HG02938 (cell line): ENCODE measurements around the gene CASZ1.

Source experiments
- ATAC-seq: cut with Tn5 transposase; IDR thresholded peaks from one replicate; pipeline ENCODE4 v1.9.1; 2021; ENCODE audit warnings: mild to moderate bottlenecking, moderate library complexity; ENCODE audit not compliant: unreplicated experiment

Gene CASZ1

GRCh38 chr1:10658396-10659066, 137.9 kb downstream of the CASZ1 start:
- no peak for ATAC-seq

- no peak for ATAC-seq
Observed at GRCh38 chr1:10657088-10657847, 139.2 kb downstream of the CASZ1 start.

- no peak for ATAC-seq
Observed at GRCh38 chr1:10656431-10656830, 140.0 kb downstream of the CASZ1 start.

- no peak for ATAC-seq
Observed at GRCh38 chr1:10655002-10655401, 141.4 kb downstream of the CASZ1 start.

- no peak for ATAC-seq
Observed at GRCh38 chr1:10653370-10654125, 142.9 kb downstream of the CASZ1 start.

GRCh38 chr1:10652626-10653025, 143.8 kb downstream of the CASZ1 start:
- ATAC-seq: no peak

GRCh38 chr1:10651793-10652192, 144.7 kb downstream of the CASZ1 start:
- ATAC-seq: no peak

GRCh38 chr1:10651389-10651766, 145.1 kb downstream of the CASZ1 start:
- ATAC-seq: no peak

- no peak for ATAC-seq
Observed at GRCh38 chr1:10650556-10651388, 145.7 kb downstream of the CASZ1 start.

- ATAC-seq: no peak
Observed at GRCh38 chr1:10649517-10650201, 146.8 kb downstream of the CASZ1 start.

- ATAC-seq: no peak
Observed at GRCh38 chr1:10648689-10649516, 147.5 kb downstream of the CASZ1 start.

- ATAC-seq: no peak
Observed at GRCh38 chr1:10647414-10648170, 148.9 kb downstream of the CASZ1 start.

GRCh38 chr1:10646347-10646861, 150.0 kb downstream of the CASZ1 start:
- no peak for ATAC-seq

- ATAC-seq: no peak
Observed at GRCh38 chr1:10644307-10645128, 151.9 kb downstream of the CASZ1 start.

- no peak for ATAC-seq
Observed at GRCh38 chr1:10643607-10644306, 152.7 kb downstream of the CASZ1 start.

GRCh38 chr1:10642403-10643080, 153.9 kb downstream of the CASZ1 start:
- ATAC-seq: no peak
